ENCODE data around the gene RASSF8.

- TF ChIP-seq CTCF (IDR thresholded peaks at IDR 0.05; ENCODE audit: low read length): no peak
- no peak for TF ChIP-seq EZH2 (optimal IDR thresholded peaks at IDR 0.05; ENCODE audit: low read depth, low read length)
- no peak for TF ChIP-seq EZH2phosphoT487 (IDR thresholded peaks at IDR 0.05; ENCODE audit: low read length)
Observed at GRCh38 chr12:26026713-26027112, 68.2 kb downstream of the RASSF8 start.

Measured in MM.1S (cell line).